Endodermal cell (in vitro differentiated cells): ENCODE data around the gene PDE4D. TPM values are rescaled to one million over a fixed set of nuclear protein-coding genes. Genes with fewer than 3 reads are reported as not detected.

ENCODE experiments used
- DNase-seq: peaks from one replicate; pipeline ENCODE4 v3.0.0-alpha.2; 2017
- H3K27ac ChIP-seq: 2 replicates; pipeline ENCODE4 v1.5.1; 2013; ENCODE audit warnings: mild to moderate bottlenecking, low read depth, low read length, moderate library complexity
- H3K27me3 ChIP-seq: 2 replicates; pipeline ENCODE4 v1.6.1; 2013; ENCODE audit warnings: mild to moderate bottlenecking, low read length, moderate library complexity; ENCODE audit not compliant: insufficient read depth, control insufficient read depth, poor library complexity, severe bottlenecking
- H3K36me3 ChIP-seq: 2 replicates; pipeline ENCODE4 v1.7.0; 2013; ENCODE audit warnings: mild to moderate bottlenecking, low read length, moderate library complexity; ENCODE audit not compliant: control insufficient read depth, insufficient read depth
- H3K4me1 ChIP-seq: one replicate; pipeline ENCODE4 v1.7.0; 2013; ENCODE audit warnings: low read length; ENCODE audit not compliant: control insufficient read depth, insufficient read depth
- H3K4me3 ChIP-seq: 2 replicates; pipeline ENCODE4 v1.5.1; 2013; ENCODE audit warnings: mild to moderate bottlenecking, low read length, moderate library complexity
- H3K9ac ChIP-seq: 2 replicates; pipeline ENCODE4 v1.6.1; 2013; ENCODE audit warnings: mild to moderate bottlenecking, low read length, moderate library complexity; ENCODE audit not compliant: poor library complexity, severe bottlenecking; ENCODE audit errors: extremely low read depth
- H3K9me3 ChIP-seq: 2 replicates; pipeline ENCODE4 v1.6.1; 2013; ENCODE audit warnings: mild to moderate bottlenecking, low read length, moderate library complexity; ENCODE audit not compliant: control insufficient read depth
- H3K27ac Mint-ChIP-seq: 2 replicates; pipeline ENCODE4 v1.8.0; 2020; ENCODE audit warnings: mixed read lengths
- H3K27me3 Mint-ChIP-seq: 2 replicates; pipeline ENCODE4 v1.8.0; 2021; ENCODE audit warnings: mild to moderate bottlenecking, mixed read lengths; ENCODE audit not compliant: insufficient read depth
- H3K36me3 Mint-ChIP-seq: 2 replicates; pipeline ENCODE4 v1.8.0; 2020; ENCODE audit warnings: low read depth, mixed read lengths
- H3K4me1 Mint-ChIP-seq: 2 replicates; pipeline ENCODE4 v1.8.0; 2020; ENCODE audit warnings: mixed read lengths
- H3K4me3 Mint-ChIP-seq: 2 replicates; pipeline ENCODE4 v1.8.0; 2020; ENCODE audit warnings: mild to moderate bottlenecking, moderate library complexity, mixed read lengths
- H3K9me3 Mint-ChIP-seq: 2 replicates; pipeline ENCODE4 v1.8.0; 2020; ENCODE audit warnings: mild to moderate bottlenecking, mixed read lengths
- CTCF ChIP-seq: fragments of 200-600 bp; sonication (generic); conservative IDR thresholded peaks from 2 replicates; pipeline ENCODE4 v1.5.0; 2021; ENCODE audit warnings: antibody characterized with exemption, mild to moderate bottlenecking
- WGBS, 2 experiments: methylation state at CpG; one replicate each; pipeline versions ENCODE4 v1.1.5 to v1.1.7; 2013; ENCODE audit warnings: missing lambda C conversion rate in 2 of 2, mixed read lengths in 1 of 2; ENCODE audit not compliant: insufficient coverage in 1 of 2, insufficient read length in 1 of 2; 5-methylcytosine and 5-hydroxymethylcytosine counted together
- total RNA-seq, 2 donors: library from RNA; stranded (reverse); fragmentation: NEBNext Ultra II Directional in 1 of 2; extraction: Animal tissue kit (Norgen Biotek cat#: 25700) in 1 of 2; gene quantifications; 2 replicates in 1 of 2; 3 replicates in 1 of 2; pipeline ENCODE4 v1.2.1, GENCODE V29; 2021

The PDE4D gene
- total RNA-seq, 2 donors from 2014 or later: 9.2 to 11.4 TPM

- Histone ChIP-seq H3K9me3 (no peaks in the 10 kb centered on the region), H3K4me1 (peaks cover 7% of the 10 kb centered on the region), H3K4me3 (no peak overlapping the region), H3K27me3 (no peaks in the 10 kb centered on the region), H3K36me3 (no peaks in the 10 kb centered on the region), H3K9ac (no peak overlapping the region), H3K27ac (no peak overlapping the region)
- DNase-seq: no peak
- Mint-ChIP-seq H3K36me3 (no peaks in the 10 kb centered on the region), H3K27ac (no peak overlapping the region), H3K4me1 (peaks cover 7% of the 10 kb centered on the region), H3K9me3 (no peaks in the 10 kb centered on the region), H3K4me3 (no peak overlapping the region), H3K27me3 (no peaks in the 10 kb centered on the region)
- TF ChIP-seq CTCF: no peak
- 64 to 78% methylated on average over 3 of the region's 5 CpGs for WGBS, 2 experiments
Measured at GRCh38 chr5:59126016-59126707, 767.4 kb downstream of the PDE4D start.

- Histone ChIP-seq H3K4me3 (no peak overlapping the region), H3K9ac (no peak overlapping the region), H3K4me1 (peaks cover 7% of the 10 kb centered on the region), H3K27me3 (no peaks in the 10 kb centered on the region), H3K9me3 (no peaks in the 10 kb centered on the region), H3K27ac (peak overlapping the region; percentile 56), H3K36me3 (no peaks in the 10 kb centered on the region)
- peaks cover 7% of the 10 kb centered on the region for H3K4me1 Mint-ChIP-seq
- H3K27ac Mint-ChIP-seq: no peak overlapping the region
- H3K9me3 Mint-ChIP-seq: no peaks in the 10 kb centered on the region
- H3K27me3 Mint-ChIP-seq: no peaks in the 10 kb centered on the region
- no peak overlapping the region for H3K4me3 Mint-ChIP-seq
- WGBS, 2 experiments: 59 to 83% methylated on average over 8 to 9 of the region's 9 CpGs
- no peaks in the 10 kb centered on the region for H3K36me3 Mint-ChIP-seq
- no peak for TF ChIP-seq CTCF
- DNase-seq: peak; percentile 57
Measured at GRCh38 chr5:59125011-59125961, 768.2 kb downstream of the PDE4D start.

GRCh38 chr5:59123595-59124561 lies 769.6 kb downstream of the PDE4D start:
- Mint-ChIP-seq H3K4me1 (peaks cover 5% of the 10 kb centered on the region), H3K9me3 (no peaks in the 10 kb centered on the region), H3K27ac (no peak overlapping the region), H3K36me3 (no peaks in the 10 kb centered on the region), H3K4me3 (no peak overlapping the region), H3K27me3 (no peaks in the 10 kb centered on the region)
- no peak for TF ChIP-seq CTCF
- Histone ChIP-seq H3K9ac (no peak overlapping the region), H3K27ac (no peak overlapping the region), H3K9me3 (no peaks in the 10 kb centered on the region), H3K27me3 (no peaks in the 10 kb centered on the region), H3K36me3 (no peaks in the 10 kb centered on the region), H3K4me3 (no peak overlapping the region), H3K4me1 (peaks cover 7% of the 10 kb centered on the region)
- WGBS, 2 experiments: 79 to 84% methylated on average over 4 to 5 of the region's 5 CpGs
- no peak for DNase-seq
